ENCODE measurements around the gene POLR3GL.

Gene POLR3GL

GRCh38 chr1:145949219-145949618, 15.3 kb upstream of the POLR3GL start:
- no peak for DNase-seq (ENCODE audit: low read depth)

- no peak for DNase-seq (ENCODE audit: low read depth)
Observed at GRCh38 chr1:145951526-145951925, 13.0 kb upstream of the POLR3GL start.

- no peak for DNase-seq (ENCODE audit: low read depth)
Observed at GRCh38 chr1:145952903-145953302, 11.6 kb upstream of the POLR3GL start.

DNA sequence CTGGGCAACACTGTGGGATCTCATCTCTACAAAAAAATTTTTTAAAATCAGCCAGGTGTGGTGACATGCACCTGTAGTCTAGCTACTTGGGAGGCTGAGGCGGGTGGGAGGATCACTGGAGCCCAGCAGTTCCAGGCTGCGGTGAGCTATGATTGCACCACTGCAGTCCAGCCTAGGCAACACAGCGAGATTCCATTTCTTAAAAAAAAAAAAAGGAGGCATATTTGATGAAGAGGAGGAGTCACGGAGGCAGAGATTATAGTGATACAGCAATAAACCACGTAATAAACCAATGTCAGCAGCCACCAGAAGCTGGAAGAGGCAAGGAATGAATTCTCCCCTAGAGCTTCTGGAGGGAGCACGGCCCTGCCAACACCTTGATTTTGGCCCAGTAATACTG, 10.6 kb upstream of the POLR3GL start:
- DNase-seq (ENCODE audit: low read depth): no peak

- DNase-seq (ENCODE audit: low read depth): no peak
Observed at GRCh38 chr1:145955436-145955835, 9.1 kb upstream of the POLR3GL start.

GRCh38 chr1:145956361-145956760, 8.1 kb upstream of the POLR3GL start:
- DNase-seq (ENCODE audit: low read depth): no peak

DNA sequence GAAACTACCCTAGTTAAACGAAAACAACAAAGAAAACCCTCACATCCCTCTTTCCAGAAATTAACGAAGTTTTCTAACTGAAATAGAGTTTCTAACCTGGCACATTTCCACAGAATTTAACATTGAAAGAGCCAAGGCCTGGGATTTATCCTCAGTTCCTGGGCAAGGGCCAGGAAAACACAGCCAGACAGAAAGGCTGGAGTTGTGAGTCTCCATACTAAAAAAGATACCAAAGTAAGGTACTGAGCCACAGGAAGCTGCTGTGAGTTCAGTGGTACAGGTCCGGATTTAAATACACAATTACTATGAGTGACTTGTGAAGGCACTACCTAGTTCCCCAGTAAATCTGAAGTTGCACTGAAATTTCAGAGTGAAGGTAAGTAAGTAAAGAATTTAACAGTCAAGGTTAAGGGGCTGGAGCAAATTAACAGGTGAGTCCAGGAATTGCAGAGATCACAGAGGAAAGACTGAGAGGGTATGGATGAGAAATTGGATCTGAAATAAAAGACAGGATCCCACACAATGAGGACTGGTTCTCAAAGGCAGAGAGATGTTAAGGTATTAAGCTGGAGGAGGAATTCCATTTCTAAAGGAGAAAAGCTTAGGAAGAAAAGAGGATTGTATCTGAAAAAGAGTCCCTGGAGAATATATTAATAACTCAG, 7.6 kb upstream of the POLR3GL start:
- no peak for DNase-seq (ENCODE audit: low read depth)

DNA sequence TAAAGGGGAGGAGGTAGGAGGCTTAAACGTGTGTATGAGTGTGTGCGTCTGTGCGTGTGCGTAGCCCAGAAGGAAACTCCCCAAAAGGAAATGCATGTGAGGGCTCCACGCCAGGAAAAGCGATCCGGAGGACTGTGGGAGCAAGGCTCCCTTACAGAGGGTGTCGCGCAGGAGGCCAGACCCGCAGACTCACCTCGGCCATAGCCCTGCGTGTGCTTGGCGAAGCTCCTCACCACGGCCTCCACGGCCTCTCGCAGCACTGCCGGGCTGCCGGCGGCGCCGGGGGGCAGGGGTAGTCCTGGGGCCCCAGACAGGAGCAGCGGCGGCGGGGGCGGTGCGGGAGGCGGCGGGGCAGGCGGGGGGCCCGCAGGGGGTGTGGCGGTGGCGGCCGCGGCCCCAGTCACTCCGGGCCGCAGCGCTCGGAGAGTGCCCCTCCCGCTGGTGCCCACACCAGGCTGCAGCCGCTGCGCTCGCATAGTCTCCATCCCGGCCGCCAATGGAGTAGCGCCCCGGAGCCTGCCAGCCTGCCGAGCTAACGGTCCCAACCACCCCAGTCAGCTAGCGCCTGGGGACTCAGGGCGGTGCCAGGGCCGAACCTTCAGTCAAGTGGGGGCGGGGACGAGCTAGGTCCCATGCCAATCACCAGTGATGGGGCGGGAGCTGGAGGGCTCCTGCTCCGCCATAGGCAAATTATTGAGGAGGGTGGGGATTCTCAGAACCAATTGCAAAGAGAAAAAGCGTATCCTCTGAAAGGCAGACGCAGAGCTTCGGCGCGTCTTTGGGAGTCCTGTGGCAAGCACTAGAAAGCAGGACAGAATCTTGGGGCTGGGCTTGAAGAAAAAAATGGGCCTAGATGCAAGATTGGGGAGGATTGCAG, 6.8 kb upstream of the POLR3GL start, which contains the start of gene LIX1L:
Gene LIX1L (minus strand): TSS at position 575 of the 877 bp plus-strand sequence. CDS start 90 bp downstream, at position 485.
- DNase-seq (ENCODE audit: low read depth): peak; percentile 86

DNA sequence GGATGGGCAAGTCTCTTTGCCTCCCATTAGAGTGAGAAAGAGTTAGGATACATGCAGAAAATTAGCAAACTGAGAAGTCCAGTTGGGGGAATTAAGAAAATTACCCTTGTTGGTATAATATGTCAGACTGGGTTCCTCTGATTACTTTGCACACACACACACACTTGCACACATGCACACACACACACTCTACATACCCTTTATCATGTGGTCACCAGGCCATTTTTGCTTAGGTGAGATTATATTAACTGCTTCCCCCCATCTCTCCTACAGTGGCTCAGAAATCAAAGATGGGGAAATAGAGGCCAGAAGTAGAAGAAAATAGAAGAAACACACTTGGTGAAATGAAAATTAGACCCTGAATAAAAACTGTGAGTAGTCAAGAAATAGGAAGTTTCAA, 5.8 kb upstream of the POLR3GL start:
- DNase-seq (ENCODE audit: low read depth): no peak

- DNase-seq (ENCODE audit: low read depth): no peak
Observed at GRCh38 chr1:145959333-145959732, 5.2 kb upstream of the POLR3GL start.

DNA sequence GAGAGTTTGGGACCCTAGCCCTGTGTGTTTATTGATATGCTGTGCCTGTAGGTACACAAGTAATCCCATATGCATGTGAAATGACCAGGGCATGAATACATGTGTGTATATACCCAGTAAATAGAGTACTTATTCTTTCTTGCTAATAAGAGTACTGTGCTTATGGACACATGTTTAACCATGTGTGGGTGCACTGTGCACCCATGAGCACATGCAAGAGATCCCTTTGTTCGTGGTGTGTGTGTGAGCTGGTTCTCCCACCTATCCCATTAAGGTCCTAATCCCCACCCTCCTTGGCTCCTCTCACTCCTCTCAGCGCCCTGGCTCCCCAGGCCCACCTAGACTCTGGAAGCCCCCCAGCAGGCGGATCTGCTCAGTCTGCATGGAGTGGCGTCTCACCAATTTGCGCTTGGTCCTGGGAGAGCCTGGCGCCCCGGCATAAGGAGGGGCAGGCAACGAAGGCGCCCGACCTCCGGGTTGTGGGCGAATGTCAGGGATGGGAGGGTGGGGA, 4.5 kb upstream of the POLR3GL start:
- DNase-seq (ENCODE audit: low read depth): no peak

DNA sequence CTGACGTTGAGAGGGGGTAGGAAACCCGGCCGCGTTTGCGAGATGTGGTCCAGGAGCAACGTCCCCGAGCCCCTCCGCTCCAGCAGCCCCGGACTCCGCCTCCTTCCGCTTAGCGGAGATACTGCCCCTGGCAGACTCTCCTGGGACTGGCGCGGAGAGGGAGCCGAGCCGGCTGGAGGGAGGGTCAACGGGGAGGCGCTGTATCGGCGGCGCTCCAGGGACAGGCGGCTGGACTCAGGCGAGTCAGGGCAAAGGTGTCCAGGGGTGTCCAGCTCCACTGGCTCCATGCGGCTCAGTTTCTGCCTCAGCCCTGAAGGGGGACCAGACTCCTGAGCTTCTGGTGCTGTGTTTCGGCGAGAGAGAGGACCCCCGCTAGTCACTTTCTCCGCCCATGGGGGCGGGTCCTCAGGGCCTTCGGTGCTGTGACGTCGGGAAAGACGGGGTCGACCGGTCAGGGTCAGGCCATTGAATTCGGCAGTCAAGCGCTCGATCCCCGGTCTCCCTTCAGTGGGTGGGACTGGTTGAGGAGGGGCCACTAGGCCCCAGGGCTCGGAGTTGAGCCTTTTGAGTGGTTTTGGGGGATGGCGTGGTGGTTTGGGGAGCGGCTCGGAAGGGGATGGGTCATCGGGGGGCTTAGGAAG, 3.9 kb upstream of the POLR3GL start:
- no peak for DNase-seq (ENCODE audit: low read depth)

DNA sequence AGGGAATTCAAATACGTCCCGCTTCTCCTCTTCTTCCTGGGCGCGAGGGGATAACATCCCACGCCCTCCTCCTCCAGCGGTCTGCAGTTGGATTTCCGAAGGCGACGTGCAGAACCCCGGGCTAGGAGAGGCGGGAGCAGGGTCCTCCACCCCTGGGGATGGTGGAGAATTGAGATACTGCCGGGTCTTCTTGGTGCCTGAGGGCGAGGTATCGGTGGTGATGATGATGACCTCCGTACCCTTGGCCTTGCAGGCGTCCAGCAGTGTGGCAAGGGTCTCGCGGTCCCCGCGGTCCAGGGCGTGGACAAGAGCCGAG, 3.4 kb upstream of the POLR3GL start:
- no peak for DNase-seq (ENCODE audit: low read depth)

- no peak for DNase-seq (ENCODE audit: low read depth)
Observed at GRCh38 chr1:145961425-145962156, 2.9 kb upstream of the POLR3GL start.

GRCh38 chr1:145962157-145963102, 2.1 kb upstream of the POLR3GL start:
- no peak for DNase-seq (ENCODE audit: low read depth)

DNA sequence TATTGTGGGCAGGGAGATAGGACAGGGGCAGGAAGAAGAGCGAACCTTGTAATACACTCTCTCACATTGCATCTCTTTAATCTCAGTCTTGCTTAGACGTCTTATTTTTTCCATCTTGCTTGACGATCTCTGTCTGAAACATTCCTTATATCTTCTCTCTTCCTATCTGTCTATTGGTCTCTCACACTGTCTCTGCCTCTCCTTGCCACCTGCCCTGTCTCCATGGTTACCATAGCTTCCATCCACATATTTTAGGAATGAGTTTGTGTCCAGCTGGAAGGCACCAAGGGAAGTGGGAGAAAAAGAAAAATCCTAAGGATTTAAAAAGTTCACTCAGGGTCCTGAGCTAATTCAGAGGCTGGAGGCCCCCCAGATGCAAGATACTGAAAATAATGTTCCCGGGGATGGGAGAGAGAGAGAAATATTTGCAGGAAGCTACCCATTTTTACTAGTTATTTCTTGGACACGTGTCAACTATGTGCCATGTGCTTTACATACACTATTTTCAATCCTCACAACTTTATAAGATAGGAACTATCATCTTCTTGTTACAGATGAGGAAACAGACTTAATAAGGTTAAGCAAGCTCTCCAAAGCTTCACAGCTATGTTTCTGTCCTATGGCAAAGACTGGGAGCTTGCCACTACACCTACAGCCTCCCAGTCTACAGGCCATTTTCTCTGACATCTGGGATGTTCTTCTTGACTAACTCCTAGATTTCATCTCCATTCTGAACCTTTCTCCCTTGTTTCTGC, 1.0 kb upstream of the POLR3GL start:
- no peak for DNase-seq (ENCODE audit: low read depth)

DNA sequence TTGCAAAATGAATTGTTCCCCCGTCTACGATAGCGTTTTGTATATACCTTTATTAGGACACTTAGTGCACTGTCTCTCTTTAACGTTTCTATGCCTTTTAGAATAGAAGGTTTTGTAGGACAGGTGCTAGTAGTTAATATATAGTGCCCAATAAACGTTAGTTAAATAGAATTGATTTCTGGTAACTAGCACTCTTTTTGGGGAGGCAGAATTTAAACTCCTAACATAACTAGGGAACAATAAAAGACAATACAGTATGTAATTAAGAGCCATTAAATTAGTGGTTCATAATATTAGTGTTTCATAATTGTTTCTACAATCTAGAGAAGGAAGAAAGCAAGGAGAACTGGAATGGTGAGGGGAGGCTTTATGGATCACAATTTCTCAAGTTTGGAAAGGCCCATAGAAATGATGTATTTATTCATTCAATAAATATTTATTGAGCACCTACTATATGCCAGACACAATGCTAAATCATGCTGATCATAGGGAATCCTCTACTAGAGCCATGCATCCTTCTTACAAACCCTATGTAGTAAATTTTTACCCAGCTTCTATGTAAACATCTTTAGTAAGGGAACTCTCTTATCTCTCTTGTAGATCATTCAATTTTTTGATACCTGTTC, 742 bp downstream of the POLR3GL start:
- DNase-seq (ENCODE audit: low read depth): no peak

GRCh38 chr1:145967288-145967687, 2.8 kb downstream of the POLR3GL start:
- DNase-seq (ENCODE audit: low read depth): no peak

DNA sequence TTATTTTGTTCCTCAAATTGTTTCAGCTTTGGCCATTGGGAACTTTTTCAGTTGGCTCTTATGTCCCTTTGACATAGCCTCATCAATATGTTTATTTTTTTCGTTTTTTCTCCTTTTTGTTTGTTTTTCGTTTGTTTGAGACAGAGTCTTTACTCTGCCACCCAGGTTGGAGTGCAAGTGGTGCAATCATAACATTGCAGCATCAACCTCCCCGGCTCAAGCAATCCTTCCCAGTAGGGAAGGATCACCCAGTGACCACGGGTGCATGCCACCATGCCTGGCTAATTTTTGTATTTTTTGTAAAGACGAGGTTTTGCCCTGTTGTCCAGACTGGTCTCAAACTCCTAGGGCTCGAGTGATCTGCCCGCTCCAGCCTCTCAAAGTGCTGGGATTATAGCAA, 8.1 kb downstream of the POLR3GL start:
- DNase-seq (ENCODE audit: low read depth): no peak

GRCh38 chr1:145974721-145975120, 10.2 kb downstream of the POLR3GL start:
- no peak for DNase-seq (ENCODE audit: low read depth)

Measured in stimulated activated CD8-positive, alpha-beta memory T cell treated with anti-CD3 and anti-CD28 coated beads, Interleukin-15, amount 100 ng/mL, for 1 hour (primary cell).